PC-9 (cell line): ENCODE results near the gene DLGAP4. TPM values are rescaled to one million over a fixed set of nuclear protein-coding genes. Genes with fewer than 3 reads are reported as not detected.

ENCODE experiments used
- BruUV-seq: library from RNA; stranded (reverse); fragments of 400-500 nt; replicated peaks from 2 replicates; lab custom pipeline; 2021; lab: Mats Ljungman, UMichigan
- CTCF ChIA-PET: fragments of 300-600 bp; sonication (Branson Sonifier 250); formaldehyde crosslinking; loops from one replicate; lab custom pipeline; 2022; ENCODE audit warnings: antibody characterized with exemption; lab: Charles Lee
- POLR2A ChIA-PET: fragments of 300-600 bp; sonication (Branson Sonifier 250); formaldehyde crosslinking; loops from one replicate; lab custom pipeline; 2022; ENCODE audit warnings: antibody characterized with exemption; ENCODE audit not compliant: unreplicated experiment; lab: Charles Lee
- DNase-seq, 2 experiments: peaks; one replicate each; pipeline versions ENCODE4 v3.0.0 to v3.0.0-alpha.2; 2015 to 2022; ENCODE audit warnings: mixed read lengths in 1 of 2
- H2AFZ ChIP-seq: fragments of 200-600 bp; sonication (generic); 2 replicates; pipeline ENCODE4 v1.8.1; 2017; ENCODE audit warnings: antibody characterized with exemption
- H3F3A ChIP-seq: fragments of 200-600 bp; sonication (generic); 2 replicates; pipeline ENCODE4 v1.8.1; 2017; ENCODE audit warnings: antibody characterized with exemption, mild to moderate bottlenecking, low read depth; ENCODE audit not compliant: insufficient read depth
- H3K27ac ChIP-seq: fragments of 200-600 bp; sonication (generic); 2 replicates; pipeline ENCODE4 v1.6.1; 2016; ENCODE audit warnings: mixed run types
- H3K27me3 ChIP-seq: fragments of 200-600 bp; sonication (generic); 2 replicates; pipeline ENCODE4 v1.6.1; 2016; ENCODE audit warnings: low read depth, mixed run types; ENCODE audit not compliant: insufficient read depth
- H3K36me3 ChIP-seq: fragments of 200-600 bp; sonication (generic); 2 replicates; pipeline ENCODE4 v1.6.1; 2016; ENCODE audit warnings: low read depth, mixed run types
- H3K4me1 ChIP-seq: fragments of 200-600 bp; sonication (generic); replicated peaks from 2 replicates; pipeline ENCODE4 v1.6.1; 2016; ENCODE audit warnings: mixed run types; ENCODE audit not compliant: insufficient read depth
- H3K4me2 ChIP-seq: fragments of 200-600 bp; sonication (generic); 2 replicates; pipeline ENCODE4 v1.6.1; 2017; ENCODE audit warnings: mixed run types
- H3K4me3 ChIP-seq: fragments of 200-600 bp; sonication (generic); 2 replicates; pipeline ENCODE4 v1.6.1; 2016; ENCODE audit warnings: mixed run types
- H3K79me2 ChIP-seq: fragments of 200-600 bp; sonication (generic); 2 replicates; pipeline ENCODE4 v1.6.1; 2017; ENCODE audit warnings: low read depth, mixed run types
- H3K9me2 ChIP-seq: fragments of 200-600 bp; sonication (generic); 2 replicates; pipeline ENCODE4 v1.8.1; 2017; ENCODE audit warnings: mild to moderate bottlenecking; ENCODE audit not compliant: insufficient read depth
- H3K9me3 ChIP-seq: fragments of 200-600 bp; sonication (generic); 2 replicates; pipeline ENCODE4 v1.8.1; 2016; ENCODE audit warnings: low read depth; ENCODE audit not compliant: insufficient read depth
- H4K20me1 ChIP-seq: fragments of 200-600 bp; sonication (generic); 2 replicates; pipeline ENCODE4 v1.8.1; 2017; ENCODE audit not compliant: insufficient read depth
- EZH2 ChIP-seq: fragments of 200-600 bp; sonication (generic); IDR thresholded peaks from 2 replicates; pipeline ENCODE4 v1.8.0; 2017; ENCODE audit warnings: antibody characterized with exemption, low read depth
- intact Hi-C: fragments of 100-400 bp; cut with micrococcal nuclease; formaldehyde crosslinking; loops from one replicate; pipeline ENCODE4 v1.10.0; 2022; ENCODE audit not compliant: unreplicated experiment
- total RNA-seq: library from RNA; stranded (reverse); gene quantifications from 2 replicates; pipeline ENCODE4 v1.2.3, GENCODE V29; 2021
- TF ChIP-seq, protein P1 (sequence below): fragments of 200-600 bp; sonication (generic); conservative IDR thresholded peaks from 2 replicates; pipeline ENCODE4 v1.6.1; 2017; ENCODE audit warnings: mixed run types, antibody characterized with exemption, mild to moderate bottlenecking, moderate library complexity

The DLGAP4 gene
- total RNA-seq, 1 experiment from 2014 or later = 62.6 TPM

DNA sequence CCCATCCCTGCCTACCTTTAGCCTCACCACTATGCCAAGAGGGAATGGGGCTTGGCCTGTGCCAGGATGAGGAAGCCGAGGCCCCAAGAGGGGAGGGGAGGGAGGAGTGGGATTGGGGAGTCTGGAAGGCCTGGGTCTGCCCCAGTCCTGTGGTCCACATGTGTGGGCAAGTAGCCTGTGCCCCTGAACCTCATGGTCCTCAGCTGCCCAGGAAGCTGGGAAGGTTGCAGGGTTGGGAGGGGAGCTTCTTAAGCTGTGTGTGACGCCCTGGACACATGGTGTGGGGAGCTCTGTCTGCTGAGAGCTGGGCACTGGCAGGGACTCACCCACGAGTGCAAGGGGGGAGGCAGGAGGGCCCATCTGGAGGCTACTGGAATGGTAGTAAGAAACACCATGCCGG is 31.7 kb downstream of the DLGAP4 start:
- TF ChIP-seq EZH2 = no peak
- TF ChIP-seq, protein P1, sequence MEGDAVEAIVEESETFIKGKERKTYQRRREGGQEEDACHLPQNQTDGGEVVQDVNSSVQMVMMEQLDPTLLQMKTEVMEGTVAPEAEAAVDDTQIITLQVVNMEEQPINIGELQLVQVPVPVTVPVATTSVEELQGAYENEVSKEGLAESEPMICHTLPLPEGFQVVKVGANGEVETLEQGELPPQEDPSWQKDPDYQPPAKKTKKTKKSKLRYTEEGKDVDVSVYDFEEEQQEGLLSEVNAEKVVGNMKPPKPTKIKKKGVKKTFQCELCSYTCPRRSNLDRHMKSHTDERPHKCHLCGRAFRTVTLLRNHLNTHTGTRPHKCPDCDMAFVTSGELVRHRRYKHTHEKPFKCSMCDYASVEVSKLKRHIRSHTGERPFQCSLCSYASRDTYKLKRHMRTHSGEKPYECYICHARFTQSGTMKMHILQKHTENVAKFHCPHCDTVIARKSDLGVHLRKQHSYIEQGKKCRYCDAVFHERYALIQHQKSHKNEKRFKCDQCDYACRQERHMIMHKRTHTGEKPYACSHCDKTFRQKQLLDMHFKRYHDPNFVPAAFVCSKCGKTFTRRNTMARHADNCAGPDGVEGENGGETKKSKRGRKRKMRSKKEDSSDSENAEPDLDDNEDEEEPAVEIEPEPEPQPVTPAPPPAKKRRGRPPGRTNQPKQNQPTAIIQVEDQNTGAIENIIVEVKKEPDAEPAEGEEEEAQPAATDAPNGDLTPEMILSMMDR = no peak
- Histone ChIP-seq H4K20me1 (no peaks in the 10 kb centered on the region), H3K27me3 (0 out of 2 replicates have a peak, but pooled peaks cover 4% of the 10 kb centered on the region), H3K27ac (no peak overlapping the region), H3K4me1 (no peaks in the 10 kb centered on the region), H3K4me3 (no peak overlapping the region), H3K79me2 (no peaks in the 10 kb centered on the region), H3F3A (no peaks in the 10 kb centered on the region), H3K9me3 (no peaks in the 10 kb centered on the region), H3K9me2 (no peaks in the 10 kb centered on the region), H3K4me2 (no peak overlapping the region), H2AFZ (no peak overlapping the region), H3K36me3 (no peaks in the 10 kb centered on the region)
- CTCF ChIA-PET = no interaction called here
- POLR2A ChIA-PET = no interaction called here
- no TSS peak for BruUV-seq
- DNase-seq = no peak
- intact Hi-C loops = no loop called here

DNA sequence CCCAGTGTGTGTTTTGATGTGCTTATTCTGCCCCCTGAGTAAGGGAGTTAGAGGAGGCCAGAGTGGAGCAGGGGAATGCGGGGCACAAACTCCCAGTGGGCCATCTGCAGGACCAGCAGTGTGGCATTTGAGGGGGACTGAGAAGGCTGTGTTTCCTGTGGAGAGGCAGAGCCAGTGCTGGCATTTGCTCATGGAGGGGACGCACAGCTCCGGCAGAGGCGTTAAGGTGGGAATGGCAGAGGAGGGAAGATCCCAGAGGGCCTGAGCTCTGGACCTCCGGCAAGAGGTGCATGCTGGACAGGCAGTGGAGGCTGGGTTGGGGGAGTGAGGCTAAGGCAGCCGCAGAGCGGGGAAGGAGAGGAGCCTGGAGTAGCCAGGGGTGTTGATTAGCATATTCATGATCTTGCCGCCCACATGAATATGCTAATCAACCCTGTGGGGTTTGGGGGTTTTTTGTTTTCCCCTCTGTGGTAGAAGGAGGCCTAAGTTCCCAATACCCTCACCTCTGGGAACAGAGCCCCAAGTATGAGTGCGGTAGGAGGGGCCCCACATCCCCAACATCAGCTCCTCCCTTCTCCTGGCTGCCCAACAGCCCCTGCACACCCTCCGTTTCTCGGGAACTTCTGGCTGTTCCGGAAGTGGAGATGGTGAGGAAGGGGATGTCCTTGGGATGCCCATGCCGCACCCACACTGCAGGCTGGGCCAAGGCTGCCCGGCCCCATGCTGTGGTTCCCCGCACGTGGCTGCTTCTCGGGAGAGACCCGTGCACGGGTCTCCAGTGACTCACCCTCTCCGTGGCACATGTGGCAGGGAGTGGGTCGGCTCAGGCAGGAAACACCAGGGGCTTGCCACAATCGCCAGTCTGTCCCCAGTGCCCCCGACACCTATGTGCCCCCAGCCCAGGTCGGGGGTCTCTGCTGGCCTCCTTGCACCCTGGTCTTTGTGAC is 33.8 kb downstream of the DLGAP4 start:
- no peak overlapping the region for H3K4me3 ChIP-seq
- no TSS peak for BruUV-seq

DNA sequence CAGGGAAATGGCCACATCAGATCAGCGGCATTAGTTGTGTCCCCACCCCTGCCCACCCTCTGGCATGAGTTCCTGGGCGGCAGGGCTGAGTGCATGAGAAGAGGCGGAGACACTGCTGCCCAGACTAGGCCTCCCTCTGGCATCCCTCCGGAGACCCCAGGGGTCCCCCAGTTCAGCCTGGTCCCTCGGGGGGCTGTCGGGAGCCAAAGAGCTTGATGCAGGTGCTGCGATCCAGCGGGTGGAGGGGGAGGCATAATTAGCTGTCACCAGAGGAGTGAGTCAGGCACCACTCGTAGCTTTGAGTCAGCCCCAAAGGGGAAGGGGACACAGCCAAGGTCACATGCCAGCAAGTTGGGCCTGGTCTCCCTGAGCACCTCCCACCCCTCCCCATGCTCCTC is 34.5 kb downstream of the DLGAP4 start:
- intact Hi-C loops = no loop called here
- no peaks in the 10 kb centered on the region for H3K9me2 ChIP-seq
- no peaks in the 10 kb centered on the region for H3K79me2 ChIP-seq
- H3K9me3 ChIP-seq = no peaks in the 10 kb centered on the region
- H3K36me3 ChIP-seq = no peaks in the 10 kb centered on the region
- no peak overlapping the region for H2AFZ ChIP-seq
- no peak overlapping the region for H3K4me3 ChIP-seq
- no peaks in the 10 kb centered on the region for H3K27me3 ChIP-seq
- H4K20me1 ChIP-seq = no peaks in the 10 kb centered on the region
- no peak overlapping the region for H3K4me2 ChIP-seq
- ChIA-PET POLR2A (no interaction called here), CTCF (no interaction called here)
- no peaks in the 10 kb centered on the region for H3K4me1 ChIP-seq
- no peak overlapping the region for H3K27ac ChIP-seq
- no peaks in the 10 kb centered on the region for H3F3A ChIP-seq
- no peak for DNase-seq
- no peak for TF ChIP-seq EZH2
- TF ChIP-seq, protein P1 = no peak
- no TSS peak for BruUV-seq

More for the DNA sequence above, 33.8 kb downstream of the DLGAP4 start:
- Histone ChIP-seq H2AFZ (no peak overlapping the region), H3K27ac (no peak overlapping the region), H3K9me2 (no peaks in the 10 kb centered on the region), H3F3A (no peaks in the 10 kb centered on the region), H3K36me3 (no peaks in the 10 kb centered on the region), H4K20me1 (no peaks in the 10 kb centered on the region), H3K79me2 (no peaks in the 10 kb centered on the region), H3K9me3 (no peaks in the 10 kb centered on the region), H3K4me2 (no peak overlapping the region), H3K4me1 (no peaks in the 10 kb centered on the region), H3K27me3 (no peaks in the 10 kb centered on the region)
- TF ChIP-seq EZH2 = no peak
- TF ChIP-seq, protein P1 = no peak
- ChIA-PET POLR2A (no interaction called here), CTCF (no interaction called here)
- intact Hi-C loops = no loop called here
- no peak for DNase-seq
